SK-N-SH (cell line): Measurements from ENCODE around the gene VSIG2. TPM values are rescaled to one million over a fixed set of nuclear protein-coding genes. Genes with fewer than 3 reads are reported as not detected.

ENCODE experiments used
- CTCF ChIA-PET: fragments of 300-600, 350-600 bp; formaldehyde crosslinking; extraction: SDS; loops from one replicate; lab custom pipeline; 2021; lab: Yijun Ruan, JAX
- POLR2A ChIA-PET: fragments of 350-600 bp; sonication (Branson Sonifier 250); formaldehyde crosslinking; extraction: SDS; loops from one replicate; lab custom pipeline; 2020; ENCODE audit warnings: antibody characterized with exemption, inconsistent platforms; lab: Yijun Ruan, JAX
- DNase-seq: peaks from one replicate; pipeline ENCODE4 v3.0.0; 2012
- H2AFZ ChIP-seq: fragments of 200-600 bp; sonication (generic); 2 replicates; pipeline ENCODE4 v1.8.1; 2016; ENCODE audit warnings: antibody characterized with exemption, mild to moderate bottlenecking, low read depth
- H3F3A ChIP-seq: fragments of 200-600 bp; sonication (generic); replicated peaks from 2 replicates; pipeline ENCODE3; 2016; ENCODE audit warnings: antibody characterized with exemption, mild to moderate bottlenecking; ENCODE audit not compliant: insufficient read depth
- H3K27ac ChIP-seq, 2 experiments: fragments of 200-500 bp in 1 of 2; fragments of 200-600 bp in 1 of 2; sonication (Bioruptor generic) in 1 of 2; sonication (generic), shearing (Covaris generic) in 1 of 2; 2 replicates each; pipeline versions ENCODE4 v1.5.1 to v1.6.1; 2014 to 2016; ENCODE audit warnings: low read depth in 2 of 2, inconsistent platforms in 1 of 2, low read length in 1 of 2, mild to moderate bottlenecking in 1 of 2, mixed read lengths in 1 of 2
- H3K27me3 ChIP-seq: fragments of 200-600 bp; sonication (generic), shearing (Covaris generic); 2 replicates; pipeline ENCODE4 v1.6.1; 2016; ENCODE audit warnings: mixed run types; ENCODE audit not compliant: insufficient read depth
- H3K36me3 ChIP-seq, 2 experiments: fragments of 200-500 bp in 1 of 2; fragments of 200-600 bp in 1 of 2; sonication (Bioruptor generic) in 1 of 2; sonication (generic) in 1 of 2; replicated peaks in 1 of 2; 2 replicates each; pipeline versions ENCODE3 to v1.5.1; 2014 to 2016; ENCODE audit warnings: low read length in 1 of 2, mild to moderate bottlenecking in 1 of 2; ENCODE audit not compliant: insufficient read depth in 2 of 2, control insufficient read depth in 1 of 2
- H3K4me1 ChIP-seq, 2 experiments: fragments of 200-500 bp in 1 of 2; fragments of 200-600 bp in 1 of 2; sonication (Bioruptor generic) in 1 of 2; sonication (generic), shearing (Covaris generic) in 1 of 2; 2 replicates each; pipeline versions ENCODE4 v1.5.1 to v1.6.1; 2014 to 2016; ENCODE audit warnings: low read depth in 1 of 2, low read length in 1 of 2, mixed run types in 1 of 2; ENCODE audit not compliant: insufficient read depth in 2 of 2, control insufficient read depth in 1 of 2
- H3K4me2 ChIP-seq: fragments of 200-600 bp; sonication (generic), shearing (Covaris generic); 2 replicates; pipeline ENCODE4 v1.6.1; 2017; ENCODE audit warnings: mixed run types
- H3K4me3 ChIP-seq, 2 experiments: fragments of 200-500 bp in 1 of 2; fragments of 200-600 bp in 1 of 2; sonication (Bioruptor generic) in 1 of 2; sonication (generic), shearing (Covaris generic) in 1 of 2; 2 replicates each; pipeline versions ENCODE4 v1.5.1 to v1.8.1; 2014 to 2016; ENCODE audit warnings: low read depth in 2 of 2, inconsistent platforms in 1 of 2, low read length in 1 of 2, mild to moderate bottlenecking in 1 of 2, mixed read lengths in 1 of 2, moderate library complexity in 1 of 2
- H3K79me2 ChIP-seq: fragments of 200-600 bp; sonication (generic); 2 replicates; pipeline ENCODE4 v1.8.1; 2017; ENCODE audit warnings: mild to moderate bottlenecking; ENCODE audit not compliant: insufficient read depth
- H3K9ac ChIP-seq: fragments of 200-600 bp; sonication (generic); 2 replicates; pipeline ENCODE4 v1.6.1; 2017; ENCODE audit warnings: mixed run types
- H3K9me2 ChIP-seq: fragments of 200-600 bp; sonication (generic); 2 replicates; pipeline ENCODE4 v1.6.1; 2017; ENCODE audit warnings: mixed run types
- H3K9me3 ChIP-seq: fragments of 200-600 bp; sonication (generic); 2 replicates; pipeline ENCODE4 v1.6.1; 2017; ENCODE audit warnings: mixed run types, mild to moderate bottlenecking, moderate library complexity
- H4K20me1 ChIP-seq: fragments of 200-600 bp; sonication (generic); 2 replicates; pipeline ENCODE4 v1.6.1; 2017; ENCODE audit warnings: mild to moderate bottlenecking, mixed run types; ENCODE audit not compliant: insufficient read depth
- CHD2 ChIP-seq: fragments of 150-350 bp; IDR thresholded peaks from 2 replicates; pipeline ENCODE4 v1.6.1; 2018; ENCODE audit warnings: low read length; ENCODE audit not compliant: partially characterized antibody
- EP300 ChIP-seq, 2 experiments: IDR thresholded peaks; 2 replicates each; pipeline versions ENCODE4 v1.4.0 to v1.6.1; 2012; ENCODE audit warnings: borderline replicate concordance in 1 of 2, low read depth in 1 of 2, low read length in 1 of 2
- FOXJ3 ChIP-seq: sonication (generic); formaldehyde crosslinking; IDR thresholded peaks from 2 replicates; pipeline ENCODE4 v1.5.1; 2020; ENCODE audit warnings: mild to moderate bottlenecking, missing genetic modification reagents
- FOXM1 ChIP-seq: IDR thresholded peaks from 2 replicates; pipeline ENCODE4 v1.4.0; 2012; ENCODE audit warnings: low read depth, mild to moderate bottlenecking
- GABPA ChIP-seq: IDR thresholded peaks from 2 replicates; pipeline ENCODE4 v1.4.0; 2012; ENCODE audit warnings: low read depth, mild to moderate bottlenecking
- IRF3 ChIP-seq: fragments of 150-350 bp; IDR thresholded peaks from 2 replicates; pipeline ENCODE4 v1.6.1; 2016; ENCODE audit warnings: mild to moderate bottlenecking, low read depth, low read length
- MAX ChIP-seq: IDR thresholded peaks from 2 replicates; pipeline ENCODE4 v1.4.0; 2012; ENCODE audit warnings: low read depth
- MEF2A ChIP-seq: IDR thresholded peaks from 2 replicates; pipeline ENCODE4 v1.4.0; 2012; ENCODE audit warnings: low read depth, borderline replicate concordance
- MXI1 ChIP-seq: IDR thresholded peaks from 2 replicates; pipeline ENCODE4 v1.6.1; 2012; ENCODE audit warnings: mild to moderate bottlenecking, low read depth, low read length, improper control_type of control experiment
- NRF1 ChIP-seq: IDR thresholded peaks from 2 replicates; pipeline ENCODE4 v1.6.1; 2012; ENCODE audit warnings: low read depth, mild to moderate bottlenecking, low read length
- PBX3 ChIP-seq: IDR thresholded peaks from 2 replicates; pipeline ENCODE4; 2012
- REST ChIP-seq: IDR thresholded peaks from 2 replicates; pipeline ENCODE4 v1.6.1; 2012; ENCODE audit warnings: mild to moderate bottlenecking, low read depth, low read length, moderate library complexity
- RXRA ChIP-seq: IDR thresholded peaks from 2 replicates; pipeline ENCODE4 v1.4.0; 2012; ENCODE audit warnings: low read depth, mild to moderate bottlenecking, borderline replicate concordance
- SIN3A ChIP-seq: IDR thresholded peaks from 2 replicates; pipeline ENCODE4 v1.6.1; 2012; ENCODE audit warnings: low read depth, mild to moderate bottlenecking, low read length, moderate library complexity, borderline replicate concordance
- WGBS: methylation state at CpG from one replicate; pipeline ENCODE4 v1.1.6; 2017; ENCODE audit warnings: low lambda C conversion rate; 5-methylcytosine and 5-hydroxymethylcytosine counted together
- polyA plus RNA-seq, 3 experiments: library from polyadenylated mRNA; depleted of rRNA; stranded (reverse); fragments of >200 nt; gene quantifications; 2 replicates each; pipeline ENCODE4 v1.2.3, GENCODE V29; 2012

Gene VSIG2
- polyA plus RNA-seq, 1 of the 3 experiments (the other 2 are of a cell fraction), result not detected

GRCh38 chr11:124712392-124712791 is 39.7 kb downstream of the VSIG2 start (continued):
- TF ChIP-seq REST (no peak), MAX (no peak)

- Histone ChIP-seq H4K20me1 (no peaks in the 10 kb centered on the region), H2AFZ (no peak overlapping the region), H3K4me1 (no peaks in the 10 kb centered on the region), H3K4me2 (no peak overlapping the region), H3F3A (no peaks in the 10 kb centered on the region), H3K9ac (no peak overlapping the region), H3K9me3 (no peaks in the 10 kb centered on the region), H3K79me2 (no peaks in the 10 kb centered on the region), H3K27me3 (no peaks in the 10 kb centered on the region), H3K27ac (no peak overlapping the region), H3K36me3 (no peaks in the 10 kb centered on the region), H3K4me3 (no peak overlapping the region), H3K9me2 (no peaks in the 10 kb centered on the region)
- ChIA-PET CTCF (interaction anchor here (0.6 to 1.2 kb wide), 2 partner anchors 32 to 159 kb away, joined by 3 read pairs; partner anchors contain the start of gene NRGN), POLR2A (no interaction called here)
- no peak for DNase-seq
- 48% methylated on average over 4 of the region's 4 CpGs for WGBS
- TF ChIP-seq MXI1 (no peak), EP300 (IDR thresholded peaks at IDR 0.05; ENCODE audit: borderline replicate concordance in 1 of 2, low read depth in 1 of 2, low read length in 1 of 2) (no peak), GABPA (no peak), NRF1 (no peak), CHD2 (no peak), FOXJ3 (CRISPR knock-in tag) (no peak), PBX3 (no peak), FOXM1 (no peak), SIN3A (no peak)
Measured at GRCh38 chr11:124707829-124708228, 44.2 kb downstream of the VSIG2 start.

- Histone ChIP-seq H3K4me1 (no peaks in the 10 kb centered on the region), H3K9me3 (no peaks in the 10 kb centered on the region), H3F3A (no peaks in the 10 kb centered on the region), H3K4me2 (no peak overlapping the region), H3K36me3 (no peaks in the 10 kb centered on the region), H3K9me2 (no peaks in the 10 kb centered on the region), H3K79me2 (no peaks in the 10 kb centered on the region), H3K9ac (no peak overlapping the region), H3K27me3 (no peaks in the 10 kb centered on the region), H2AFZ (no peak overlapping the region), H4K20me1 (no peaks in the 10 kb centered on the region), H3K4me3 (no peak overlapping the region), H3K27ac (no peak overlapping the region)
- ChIA-PET CTCF (interaction anchor here (1.0 to 1.8 kb wide), 4 partner anchors 29 to 63 kb away, joined by 3 to 5 read pairs (median 5); no protein-coding TSS in a partner anchor), POLR2A (no interaction called here)
- no peak for DNase-seq
- TF ChIP-seq MEF2A, result no peak
- TF ChIP-seq IRF3, result no peak
- no peak for TF ChIP-seq RXRA
- no peak for TF ChIP-seq GABPA
Measured at GRCh38 chr11:124700028-124700427, 52.0 kb downstream of the VSIG2 start.
